GM18519 (cell line): Measurements from ENCODE around the gene KLLN.
"Not testable (repeated sequence)": the region's sequence is repeated elsewhere in the genome, so short reads cannot be mapped to it uniquely, and the experiment has no call there.

Source experiments
- ATAC-seq: cut with Tn5 transposase; IDR thresholded peaks from one replicate; pipeline ENCODE4 v1.9.1; 2021; ENCODE audit warnings: mild to moderate bottlenecking, moderate library complexity; ENCODE audit not compliant: unreplicated experiment, low FRiP score

The KLLN gene

GRCh38 chr10:87843714-87844113, 19.6 kb downstream of the KLLN start:
- no peak for ATAC-seq

- ATAC-seq, result no peak
Observed at GRCh38 chr10:87842776-87843497, 20.4 kb downstream of the KLLN start.

- no peak for ATAC-seq
Observed at GRCh38 chr10:87842220-87842641, 21.1 kb downstream of the KLLN start.

- no peak for ATAC-seq
Observed at GRCh38 chr10:87841186-87841585, 22.1 kb downstream of the KLLN start.

- no peak for ATAC-seq
Observed at GRCh38 chr10:87838650-87839049, 24.7 kb downstream of the KLLN start.

- ATAC-seq, result no peak
Observed at GRCh38 chr10:87837445-87837844, 25.9 kb downstream of the KLLN start.

- ATAC-seq, result no peak
Observed at GRCh38 chr10:87836098-87836497, 27.2 kb downstream of the KLLN start.

- ATAC-seq, result no peak
Observed at GRCh38 chr10:87829986-87830729, 33.2 kb downstream of the KLLN start.

- ATAC-seq, result not testable (repeated sequence)
Observed at GRCh38 chr10:87829051-87829450, 34.3 kb downstream of the KLLN start.

- no peak for ATAC-seq
Observed at GRCh38 chr10:87827681-87828080, 35.7 kb downstream of the KLLN start.

- no peak for ATAC-seq
Observed at GRCh38 chr10:87826653-87827052, 36.7 kb downstream of the KLLN start.

GRCh38 chr10:87819289-87819585, 44.1 kb downstream of the KLLN start:
- no peak for ATAC-seq

- peak; percentile 39 for ATAC-seq
Observed at GRCh38 chr10:87818505-87819288, 44.6 kb downstream of the KLLN start.

GRCh38 chr10:87817609-87818504, 45.5 kb downstream of the KLLN start, which contains the start of gene ATAD1:
ATAD1 (minus strand) TSS chr10:87818226; CDS start chr10:87814599, 3,627 bp downstream.
- ATAC-seq, result peak; percentile 60

GRCh38 chr10:87816898-87817608, 46.3 kb downstream of the KLLN start:
- no peak for ATAC-seq

GRCh38 chr10:87816163-87816897, 47.0 kb downstream of the KLLN start:
- ATAC-seq, result no peak
